ENCODE measurements around the gene GAB2.

GRCh38 chr11:78420796-78421209, 3.2 kb upstream of the GAB2 start:
- TF ChIP-seq CTCF (IDR thresholded peaks at IDR 0.05; ENCODE audit: low read length) (no peak), EZH2 (IDR thresholded peaks at IDR 0.05; ENCODE audit: borderline replicate concordance, low read length) (no peak)
